Body of pancreas (tissue), 4 donors: Measurements from ENCODE around the gene THSD7B. TPM values are rescaled to one million over a fixed set of nuclear protein-coding genes. Genes with fewer than 3 reads are reported as not detected.

Experiments used
- ATAC-seq: fragments of 150-250 bp; one replicate; pipeline ENCODE4 v1.9.1; 2016
- DNase-seq, 4 donors: peaks; one replicate each; pipeline ENCODE4 v3.0.0-alpha.2; 2019
- H3K27ac ChIP-seq, 4 donors: fragments of 200-600 bp; sonication (generic); 1 replicate in 3 of 4; 2 replicates in 1 of 4; pipeline versions ENCODE4 v1.5.1 to v1.6.1; 2016 to 2019; ENCODE audit warnings: mild to moderate bottlenecking in 1 of 4, mixed read lengths in 1 of 4, moderate library complexity in 1 of 4
- H3K27me3 ChIP-seq, 2 donors: fragments of 200-600 bp; sonication (generic); one replicate each; pipeline ENCODE4 v1.6.0; 2016; ENCODE audit warnings: mild to moderate bottlenecking in 1 of 2
- H3K36me3 ChIP-seq, 2 donors: fragments of 200-600 bp; sonication (generic); replicated peaks in 1 of 2; 2 replicates each; pipeline ENCODE4 v1.5.1; 2016; ENCODE audit warnings: low read depth in 2 of 2; ENCODE audit not compliant: insufficient read depth in 1 of 2
- H3K4me1 ChIP-seq: fragments of 200-600 bp; sonication (generic); one replicate; pipeline ENCODE4 v1.6.0; 2016
- H3K4me3 ChIP-seq, 2 donors: fragments of 200-600 bp; sonication (generic); 1 replicate in 1 of 2; 2 replicates in 1 of 2; pipeline ENCODE4 v1.5.1; 2016 to 2019
- H3K9me3 ChIP-seq, 3 donors: fragments of 200-600 bp; sonication (generic); 1 replicate in 2 of 3; 2 replicates in 1 of 3; pipeline ENCODE4 v1.5.1; 2016
- CTCF ChIP-seq, 7 experiments: fragments of 450-650 bp in 4 of 7; fragments of 200-600 bp in 3 of 7; sonication (generic) in 3 of 7; IDR thresholded peaks; one replicate each; pipeline ENCODE4 v1.5.1; 2016 to 2019; ENCODE audit warnings: antibody characterized with exemption in 7 of 7
- POLR2A ChIP-seq, 3 donors: fragments of 450-650 bp; IDR thresholded peaks; one replicate each; pipeline ENCODE4 v1.6.1; 2016; ENCODE audit warnings: antibody characterized with exemption in 3 of 3, mild to moderate bottlenecking in 2 of 3
- WGBS, 2 donors: methylation state at CpG; one replicate each; pipeline ENCODE4 v1.1.5; 2017; 5-methylcytosine and 5-hydroxymethylcytosine counted together
- intact Hi-C: fragments of 100-400 bp; cut with DNase I; formaldehyde crosslinking; loops from one replicate; pipeline ENCODE4 v1.15.1; 2023
- total RNA-seq, 2 donors: library from RNA; depleted of rRNA; stranded (reverse); fragments of >200 nt; gene quantifications; one replicate each; pipeline ENCODE4 v1.1.0, GENCODE V29; 2016

The THSD7B gene
- total RNA-seq, 2 donors from 2014 or later = 0.26 to 0.33 TPM

GRCh38 chr2:136917411-136917881 is 152.1 kb downstream of the THSD7B start:
- DNase-seq = no peak

GRCh38 chr2:136919682-136920081 is 154.3 kb downstream of the THSD7B start:
- TF ChIP-seq POLR2A (IDR thresholded peaks at IDR 0.05) (no peak), CTCF (IDR thresholded peaks at IDR 0.05) (no peak)
- no peaks in the 10 kb centered on the region for H3K27me3 ChIP-seq
- H3K27ac ChIP-seq = no peak overlapping the region
- no peak for DNase-seq
- intact Hi-C loops = no loop called here
- H3K9me3 ChIP-seq = peaks cover 0 to 7% (median 0%) of the 10 kb centered on the region in 3 donors
- 80 to 95% methylated on average over 1 to 2 of the region's 4 CpGs for WGBS, 2 donors
- no peaks in the 10 kb centered on the region for H3K4me1 ChIP-seq
- no peaks in the 10 kb centered on the region for H3K36me3 ChIP-seq
- no peak overlapping the region for H3K4me3 ChIP-seq
- ATAC-seq = no peak

More at GRCh38 chr2:136917411-136917881, 152.1 kb downstream of the THSD7B start:
- ATAC-seq = no peak
- Histone ChIP-seq H3K27ac (no peak overlapping the region), H3K36me3 (no peaks in the 10 kb centered on the region), H3K4me1 (no peaks in the 10 kb centered on the region), H3K9me3 (peaks cover 0 to 7% (median 0%) of the 10 kb centered on the region in 3 donors), H3K27me3 (no peaks in the 10 kb centered on the region), H3K4me3 (no peak overlapping the region)
- TF ChIP-seq POLR2A (IDR thresholded peaks at IDR 0.05) (no peak), CTCF (IDR thresholded peaks at IDR 0.05) (no peak)
- WGBS, 2 donors = 55 to 68% methylated on average over 5 of the region's 5 CpGs
- intact Hi-C loops = no loop called here

GRCh38 chr2:136920652-136921333 is 155.4 kb downstream of the THSD7B start:
- ATAC-seq = no peak
- intact Hi-C loops = no loop called here
- no peaks in the 10 kb centered on the region for H3K27me3 ChIP-seq
- TF ChIP-seq POLR2A (IDR thresholded peaks at IDR 0.05) = no peak
- no peak for TF ChIP-seq CTCF (IDR thresholded peaks at IDR 0.05)
- no peaks in the 10 kb centered on the region for H3K4me1 ChIP-seq
- DNase-seq = no peak
- peaks cover 0 to 7% (median 0%) of the 10 kb centered on the region in 3 donors for H3K9me3 ChIP-seq
- WGBS, 2 donors = 81 to 97% methylated on average over 2 to 9 of the region's 9 CpGs
- no peak overlapping the region for H3K27ac ChIP-seq
- H3K4me3 ChIP-seq = no peak overlapping the region
- H3K36me3 ChIP-seq = no peaks in the 10 kb centered on the region

- ATAC-seq (no peak), DNase-seq (no peak)
- Histone ChIP-seq H3K36me3 (no peaks in the 10 kb centered on the region), H3K27me3 (no peaks in the 10 kb centered on the region), H3K27ac (no peak overlapping the region), H3K4me1 (no peaks in the 10 kb centered on the region), H3K9me3 (no peaks in the 10 kb centered on the region), H3K4me3 (no peak overlapping the region)
- no peak for TF ChIP-seq POLR2A (IDR thresholded peaks at IDR 0.05)
- intact Hi-C loops = no loop called here
- WGBS, 2 donors = 18 to 32% methylated on average over 3 of the region's 3 CpGs
Measured at GRCh38 chr2:136927156-136927555, 161.8 kb downstream of the THSD7B start.

GRCh38 chr2:136929531-136929930 is 164.2 kb downstream of the THSD7B start:
- no peak overlapping the region for H3K27ac ChIP-seq
- WGBS, 2 donors = 40 to 43% methylated on average over 2 of the region's 2 CpGs
- H3K36me3 ChIP-seq = no peaks in the 10 kb centered on the region
- intact Hi-C loops = no loop called here
- ATAC-seq (no peak), DNase-seq (no peak)
- H3K9me3 ChIP-seq = no peaks in the 10 kb centered on the region
- TF ChIP-seq POLR2A (IDR thresholded peaks at IDR 0.05) (no peak), CTCF (IDR thresholded peaks at IDR 0.05) (no peak)
- no peaks in the 10 kb centered on the region for H3K27me3 ChIP-seq
- no peak overlapping the region for H3K4me3 ChIP-seq
- no peaks in the 10 kb centered on the region for H3K4me1 ChIP-seq
